Kidney (tissue), 14 donors: ENCODE results near the gene MSL1. TPM values are rescaled to one million over a fixed set of nuclear protein-coding genes. Genes with fewer than 3 reads are reported as not detected.

Experiments used
- DNase-seq, 5 donors: peaks; one replicate each; pipeline ENCODE4 v3.0.0-alpha.2; 2013 to 2020
- FAIRE-seq: peaks from 2 replicates; lab custom pipeline; 2012; peaks lifted over from hg19 to GRCh38; lab: Jason Lieb, UNC
- H3K27ac ChIP-seq, 2 donors: one replicate each; pipeline ENCODE4 v1.7.0; 2013; ENCODE audit warnings: low read depth in 2 of 2, low read length in 2 of 2, inconsistent platforms in 1 of 2
- H3K27me3 ChIP-seq: one replicate; pipeline ENCODE4 v1.7.1; 2013; ENCODE audit warnings: low read length, inconsistent platforms; ENCODE audit not compliant: control insufficient read depth, insufficient read depth
- H3K36me3 ChIP-seq, 3 donors: one replicate each; pipeline versions ENCODE4 v1.7.0 to v1.7.1; 2013; ENCODE audit warnings: low read length in 3 of 3, control low read depth in 1 of 3, inconsistent platforms in 1 of 3; ENCODE audit not compliant: insufficient read depth in 3 of 3, control insufficient read depth in 2 of 3
- H3K4me1 ChIP-seq, 3 donors: one replicate each; pipeline versions ENCODE4 v1.7.0 to v1.7.1; 2013; ENCODE audit warnings: low read length in 3 of 3, inconsistent platforms in 1 of 3, low read depth in 1 of 3; ENCODE audit not compliant: control insufficient read depth in 2 of 3, insufficient read depth in 2 of 3
- H3K4me3 ChIP-seq, 3 donors: one replicate each; pipeline versions ENCODE4 v1.7.0 to v1.8.1; 2013; ENCODE audit warnings: low read length in 3 of 3, control low read depth in 1 of 3, inconsistent platforms in 1 of 3
- H3K9ac ChIP-seq, 3 donors: one replicate each; pipeline versions ENCODE4 v1.7.0 to v1.7.1; 2013; ENCODE audit warnings: low read length in 3 of 3, control low read depth in 1 of 3, inconsistent platforms in 1 of 3
- H3K9me3 ChIP-seq, 3 donors: one replicate each; pipeline versions ENCODE4 v1.7.0 to v1.7.1; 2013; ENCODE audit warnings: low read length in 3 of 3, control low read depth in 1 of 3, inconsistent platforms in 1 of 3; ENCODE audit not compliant: control insufficient read depth in 2 of 3, insufficient read depth in 1 of 3
- intact Hi-C: fragments of 100-400 bp; cut with DNase I; formaldehyde crosslinking; loops from one replicate; pipeline ENCODE4 v1.11.1; 2022
- polyA plus RNA-seq: library from polyadenylated mRNA; stranded (reverse); fragments of 350-450 nt; fragmentation: Illumina TruSeq; extraction: RNeasy Lipid Tissue Mini Kit (QIAGEN cat#74804); gene quantifications from one replicate; pipeline ENCODE4 v1.2.3, GENCODE V29; 2014; ENCODE audit warnings: low read depth, low replicate concordance; ENCODE audit not compliant: insufficient read depth
- total RNA-seq: library from RNA; stranded (reverse); fragmentation: NEBNext Ultra II Directional; extraction: Animal tissue kit (Norgen Biotek cat#: 25700); gene quantifications from one replicate; pipeline ENCODE4 v1.2.1, GENCODE V29; 2021
- TF ChIP-seq, protein P1 (sequence below): IDR thresholded peaks from 3 replicates; pipeline ENCODE4 v1.5.1; 2012; ENCODE audit warnings: mild to moderate bottlenecking, moderate library complexity, borderline replicate concordance; ENCODE audit not compliant: insufficient read depth; ENCODE audit errors: extremely low read depth
- donor health status: control.
- donor health status: control.
- donor health status: control.
- donor health status: control.
- donor health status: control.
- donor health status: DM: yes; HTN: yes; CAD: no.
- donor health status: Normal renal cell carcinoma (clear cell type).

Gene MSL1
- total and polyA plus RNA-seq, 2 donors from 2014 or later = 34.9 to 75.4 TPM

DNA sequence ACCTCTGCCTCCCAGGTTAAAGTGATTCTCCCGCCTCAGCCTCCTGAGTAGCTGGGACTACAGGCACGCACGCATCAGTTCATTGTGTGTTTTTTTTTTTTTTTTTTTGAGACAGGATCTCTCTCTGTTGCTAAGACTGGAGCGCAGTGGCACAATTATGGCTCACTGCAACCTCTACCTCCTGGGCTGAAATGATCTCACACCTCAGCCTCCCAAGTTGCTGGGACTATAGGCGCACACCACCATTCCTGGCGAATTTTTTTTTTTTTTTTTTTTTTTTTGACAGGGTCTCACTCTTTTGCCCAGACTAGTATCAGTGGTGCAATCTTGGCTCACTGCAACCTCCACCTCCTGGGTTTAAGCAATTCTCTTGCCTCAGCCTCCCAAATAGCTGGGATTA, 37.7 kb downstream of the MSL1 start:
- DNase-seq (no peak), FAIRE-seq (no peak)
- Histone ChIP-seq H3K4me3 (no peak overlapping the region), H3K27me3 (no peaks in the 10 kb centered on the region), H3K4me1 (peaks cover 0 to 5% (median 0%) of the 10 kb centered on the region in 3 donors), H3K36me3 (peaks cover 2 to 30% (median 22%) of the 10 kb centered on the region in 3 donors), H3K9me3 (no peaks in the 10 kb centered on the region), H3K9ac (no peak overlapping the region), H3K27ac (no peak overlapping the region)
- intact Hi-C loops = no loop called here
- TF ChIP-seq, protein P1, sequence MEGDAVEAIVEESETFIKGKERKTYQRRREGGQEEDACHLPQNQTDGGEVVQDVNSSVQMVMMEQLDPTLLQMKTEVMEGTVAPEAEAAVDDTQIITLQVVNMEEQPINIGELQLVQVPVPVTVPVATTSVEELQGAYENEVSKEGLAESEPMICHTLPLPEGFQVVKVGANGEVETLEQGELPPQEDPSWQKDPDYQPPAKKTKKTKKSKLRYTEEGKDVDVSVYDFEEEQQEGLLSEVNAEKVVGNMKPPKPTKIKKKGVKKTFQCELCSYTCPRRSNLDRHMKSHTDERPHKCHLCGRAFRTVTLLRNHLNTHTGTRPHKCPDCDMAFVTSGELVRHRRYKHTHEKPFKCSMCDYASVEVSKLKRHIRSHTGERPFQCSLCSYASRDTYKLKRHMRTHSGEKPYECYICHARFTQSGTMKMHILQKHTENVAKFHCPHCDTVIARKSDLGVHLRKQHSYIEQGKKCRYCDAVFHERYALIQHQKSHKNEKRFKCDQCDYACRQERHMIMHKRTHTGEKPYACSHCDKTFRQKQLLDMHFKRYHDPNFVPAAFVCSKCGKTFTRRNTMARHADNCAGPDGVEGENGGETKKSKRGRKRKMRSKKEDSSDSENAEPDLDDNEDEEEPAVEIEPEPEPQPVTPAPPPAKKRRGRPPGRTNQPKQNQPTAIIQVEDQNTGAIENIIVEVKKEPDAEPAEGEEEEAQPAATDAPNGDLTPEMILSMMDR = no peak

DNA sequence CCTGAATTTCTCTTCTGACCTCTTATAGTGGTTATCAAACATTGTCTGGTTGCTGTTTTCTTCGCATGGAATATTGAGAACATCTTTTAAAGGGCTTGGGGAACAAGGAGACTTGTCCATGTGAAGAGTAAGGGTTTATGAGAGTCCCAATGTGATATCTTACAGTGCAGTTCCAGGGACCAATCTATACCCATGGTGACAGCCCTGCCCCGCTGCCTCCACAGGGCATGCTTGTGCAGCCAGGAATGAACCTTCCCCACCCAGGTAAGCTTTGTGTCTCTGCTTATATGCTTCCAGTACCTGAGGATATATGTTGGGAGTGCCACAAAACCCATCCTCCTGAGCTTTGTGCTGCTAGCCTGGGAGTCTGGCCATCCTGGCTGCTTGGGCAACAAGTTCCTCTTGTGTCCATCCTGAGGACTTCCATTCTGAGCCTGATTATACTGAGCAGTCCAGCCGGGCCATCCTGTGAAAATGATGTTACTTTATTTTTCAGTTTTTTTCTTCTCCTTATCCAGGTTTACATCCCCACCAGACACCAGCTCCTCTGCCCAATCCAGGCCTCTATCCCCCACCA, 46.0 kb downstream of the MSL1 start:
- Histone ChIP-seq H3K36me3 (peaks cover 16 to 57% (median 46%) of the 10 kb centered on the region in 3 donors), H3K9ac (peak overlapping the region in 1 of 3 donors; percentile 9), H3K4me3 (no peak overlapping the region), H3K9me3 (no peaks in the 10 kb centered on the region), H3K27me3 (no peaks in the 10 kb centered on the region), H3K27ac (peak overlapping the region; percentile 25 to 61), H3K4me1 (peaks cover 0 to 3% (median 0%) of the 10 kb centered on the region in 3 donors)
- no peak for FAIRE-seq
- intact Hi-C loops = loop anchor here (10.0 kb wide), 1 partner anchor 153 kb away; the partner anchor contains the start of gene CSF3
- TF ChIP-seq, protein P1 = no peak
- DNase-seq = no peak

DNA sequence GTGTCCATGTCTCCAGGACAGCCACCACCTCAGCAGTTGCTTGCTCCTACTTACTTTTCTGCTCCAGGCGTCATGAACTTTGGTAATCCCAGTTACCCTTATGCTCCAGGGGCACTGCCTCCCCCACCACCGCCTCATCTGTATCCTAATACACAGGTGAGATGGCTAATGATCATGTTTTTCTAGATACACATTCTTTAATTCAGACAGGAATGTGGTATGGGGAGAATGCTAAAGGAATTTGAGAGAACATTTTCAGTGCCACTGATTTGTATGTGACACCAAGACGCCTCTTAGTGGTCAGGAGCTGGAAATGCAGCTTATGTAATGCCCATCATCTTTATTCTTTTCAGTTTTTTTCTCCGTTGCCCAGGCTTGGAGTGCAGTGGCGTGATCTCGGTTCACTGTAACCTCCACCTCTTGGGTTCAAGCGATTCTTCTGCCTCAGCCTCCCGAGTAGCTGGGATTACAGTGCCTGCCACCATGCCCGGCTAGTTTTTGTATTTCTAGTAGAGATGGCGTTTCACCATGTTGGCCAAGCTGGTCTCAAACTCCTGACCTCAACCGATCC, 46.6 kb downstream of the MSL1 start:
- peak in 3 of 5 donors; percentile 42 to 86 (median 83) for DNase-seq
- Histone ChIP-seq H3K9me3 (no peaks in the 10 kb centered on the region), H3K4me3 (no peak overlapping the region), H3K27me3 (no peaks in the 10 kb centered on the region), H3K4me1 (peaks cover 0 to 3% (median 0%) of the 10 kb centered on the region in 3 donors), H3K27ac (peak overlapping the region; percentile 25 to 34), H3K9ac (peak overlapping the region in 1 of 3 donors; percentile 9), H3K36me3 (peaks cover 16 to 52% (median 46%) of the 10 kb centered on the region in 3 donors)
- no peak for FAIRE-seq
- TF ChIP-seq, protein P1 = peak; percentile 84
- intact Hi-C loops = loop anchor here (10.0 kb wide), 1 partner anchor 154 kb away; the partner anchor contains the start of gene CSF3
